ENCODE results near the gene RTP2.

DNA sequence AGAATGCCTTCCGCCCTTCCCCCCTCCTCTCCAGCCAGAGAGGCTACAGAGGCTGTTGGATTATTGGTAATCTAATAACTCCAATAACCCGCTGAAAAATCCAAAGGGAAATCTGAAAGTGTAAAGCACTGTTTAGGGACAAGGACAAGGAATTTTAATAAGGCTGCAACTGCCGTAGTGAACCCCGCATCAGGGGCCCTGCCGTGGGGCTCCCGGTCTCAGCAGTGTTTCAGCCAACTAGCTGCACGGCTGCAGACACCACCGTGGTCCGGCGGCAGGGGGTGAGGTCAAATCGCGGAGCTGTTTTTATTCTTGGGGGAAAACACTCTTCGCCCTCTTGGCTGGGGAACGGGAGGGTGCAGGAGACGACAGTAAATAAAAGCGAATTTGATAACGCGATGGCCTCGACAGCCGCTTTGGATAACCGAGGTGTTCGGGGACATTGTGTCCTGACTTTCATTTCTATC lies 36.8 kb upstream of the RTP2 start:
- TF ChIP-seq POLR2AphosphoS5 (IDR thresholded peaks at IDR 0.05; ENCODE audit: borderline replicate concordance, low read depth, low read length) (no peak), EZH2 (IDR thresholded peaks at IDR 0.05) (no peak), FOXP2 (optimal IDR thresholded peaks at IDR 0.05; ENCODE audit: control extremely low read depth, extremely low read length, insufficient read depth) (no peak)

Data from SK-N-MC (cell line).